Keratinocyte (primary cell): ENCODE data around the gene HPN. TPM values are rescaled to one million over a fixed set of nuclear protein-coding genes. Genes with fewer than 3 reads are reported as not detected.

Experiments used
- DNase-seq: peaks from one replicate; pipeline ENCODE4 v3.0.0-alpha.2; 2011; ENCODE audit warnings: low read depth, missing footprints, low spot score
- FAIRE-seq: peaks from 2 replicates; lab custom pipeline; 2011; peaks lifted over from hg19 to GRCh38; lab: Jason Lieb, UNC
- H2AFZ ChIP-seq: 2 replicates; pipeline ENCODE4 v1.6.0; 2012; ENCODE audit warnings: low read length, control low read depth, inconsistent platforms; ENCODE audit not compliant: control insufficient read depth
- H3K27ac ChIP-seq: 2 replicates; pipeline ENCODE4 v1.5.1; 2011; ENCODE audit warnings: low read length; ENCODE audit not compliant: control insufficient read depth, insufficient read depth
- H3K27me3 ChIP-seq: 3 replicates; pipeline ENCODE4 v1.6.0; 2011; ENCODE audit warnings: low read length; ENCODE audit not compliant: control insufficient read depth, insufficient read depth; ENCODE audit errors: extremely low read depth
- H3K36me3 ChIP-seq, 2 experiments: 2 replicates in 1 of 2; 3 replicates in 1 of 2; pipeline ENCODE4 v1.5.1; 2011; ENCODE audit warnings: low read length in 2 of 2, mild to moderate bottlenecking in 1 of 2; ENCODE audit not compliant: control insufficient read depth in 2 of 2, insufficient read depth in 2 of 2; ENCODE audit errors: extremely low read depth in 1 of 2
- H3K4me1 ChIP-seq: 3 replicates; pipeline ENCODE4 v1.5.1; 2011; ENCODE audit warnings: low read length; ENCODE audit not compliant: control insufficient read depth, insufficient read depth; ENCODE audit errors: extremely low read depth
- H3K4me2 ChIP-seq: 3 replicates; pipeline ENCODE4 v1.6.0; 2011; ENCODE audit warnings: low read depth, low read length; ENCODE audit not compliant: control insufficient read depth, insufficient read depth; ENCODE audit errors: extremely low read depth
- H3K4me3 ChIP-seq, 3 experiments: fragments of 200-600 bp in 1 of 3; sonication (generic) in 1 of 3; 2 replicates in 2 of 3; 3 replicates in 1 of 3; pipeline ENCODE4 v1.5.1; 2011 to 2016; ENCODE audit warnings: low read length in 3 of 3, mild to moderate bottlenecking in 3 of 3, control low read depth in 2 of 3, inconsistent platforms in 1 of 3, low read depth in 1 of 3, mixed read lengths in 1 of 3, mixed run types in 1 of 3, moderate library complexity in 1 of 3; ENCODE audit not compliant: control insufficient read depth in 2 of 3, insufficient read depth in 2 of 3; ENCODE audit errors: extremely low read depth in 1 of 3
- H3K79me2 ChIP-seq: 2 replicates; pipeline ENCODE4 v1.6.0; 2012; ENCODE audit warnings: low read length; ENCODE audit not compliant: control insufficient read depth, insufficient read depth
- H3K9ac ChIP-seq: 3 replicates; pipeline ENCODE4 v1.6.0; 2011; ENCODE audit warnings: low read length; ENCODE audit not compliant: control insufficient read depth, insufficient read depth; ENCODE audit errors: extremely low read depth
- H3K9me1 ChIP-seq: 3 replicates; pipeline ENCODE4 v1.6.0; 2011; ENCODE audit warnings: low read length; ENCODE audit not compliant: control insufficient read depth, insufficient read depth; ENCODE audit errors: extremely low read depth
- H3K9me3 ChIP-seq: 2 replicates; pipeline ENCODE4 v1.5.1; 2012; ENCODE audit warnings: low read depth, low read length; ENCODE audit not compliant: control insufficient read depth
- H4K20me1 ChIP-seq: 3 replicates; pipeline ENCODE4 v1.6.0; 2011; ENCODE audit warnings: low read length; ENCODE audit not compliant: control insufficient read depth, insufficient read depth; ENCODE audit errors: extremely low read depth
- CTCF ChIP-seq, 3 experiments: IDR thresholded peaks in 1 of 3; conservative IDR thresholded peaks in 1 of 3; optimal IDR thresholded peaks in 1 of 3; 2 replicates in 2 of 3; 3 replicates in 1 of 3; pipeline versions ENCODE3 to v1.5.1; 2011; ENCODE audit warnings: low read length in 3 of 3, mild to moderate bottlenecking in 3 of 3, moderate library complexity in 2 of 3, control low read depth in 1 of 3, inconsistent platforms in 1 of 3; ENCODE audit not compliant: insufficient read depth in 2 of 3; ENCODE audit errors: extremely low read depth in 1 of 3
- EZH2 ChIP-seq: IDR thresholded peaks from one replicate; pipeline ENCODE4 v1.6.1; 2012; ENCODE audit warnings: inconsistent platforms, mild to moderate bottlenecking, low read length, moderate library complexity
- dilution Hi-C: fragments of 300-500 bp; cut with MboI; formaldehyde crosslinking; loops from one replicate; pipeline ENCODE4 v1.7.0; 2020; ENCODE audit warnings: low sequenced_read_pairs; ENCODE audit not compliant: extremely low pct_ligation_motif_present
- polyA plus RNA-seq, 5 experiments: library from polyadenylated mRNA; depleted of rRNA in 3 of 5; stranded (reverse) in 3 of 5; stranded (forward) in 1 of 5; unstranded in 1 of 5; fragments of >200 nt; gene quantifications; 1 replicate in 1 of 5; 2 replicates in 3 of 5; 3 replicates in 1 of 5; pipeline versions ENCODE4 v1.2.1 to v1.2.3, GENCODE V29; 2011 to 2012; ENCODE audit warnings: missing spikeins in 2 of 5, low read depth in 1 of 5, low replicate concordance in 1 of 5

The HPN gene
- polyA plus RNA-seq, 1 donor (not counting 4 experiments of a cell fraction or from before 2014, with no cell fraction given) = not detected

GRCh38 chr19:35070471-35070870, 28.9 kb downstream of the HPN start:
- H3K27ac ChIP-seq = no peak overlapping the region
- H4K20me1 ChIP-seq = no peaks in the 10 kb centered on the region
- FAIRE-seq (no peak), DNase-seq (no peak)
- H2AFZ ChIP-seq = no peak overlapping the region
- H3K27me3 ChIP-seq = no peaks in the 10 kb centered on the region
- H3K9me1 ChIP-seq = no peaks in the 10 kb centered on the region
- no peak overlapping the region for H3K9ac ChIP-seq
- no peak for TF ChIP-seq CTCF (optimal IDR thresholded peaks at IDR 0.05 in 1 of 3, IDR thresholded peaks at IDR 0.05 in 1 of 3, conservative IDR thresholded peaks at IDR 0.05 in 1 of 3; ENCODE audit: extremely low read depth in 1 of 3, insufficient read depth in 2 of 3, low read length in 3 of 3)
- TF ChIP-seq EZH2 = no peak
- dilution Hi-C loops = no loop called here
- H3K4me1 ChIP-seq = peaks cover 5% of the 10 kb centered on the region
- peaks cover 4% of the 10 kb centered on the region for H3K9me3 ChIP-seq
- H3K79me2 ChIP-seq = no peaks in the 10 kb centered on the region
- no peaks in the 10 kb centered on the region for H3K36me3 ChIP-seq
- H3K4me3 ChIP-seq = no peak overlapping the region
- H3K4me2 ChIP-seq = no peak overlapping the region

GRCh38 chr19:35073516-35073915, 32.0 kb downstream of the HPN start:
- Histone ChIP-seq H3K27me3 (no peaks in the 10 kb centered on the region), H3K4me3 (no peak overlapping the region), H3K36me3 (no peaks in the 10 kb centered on the region), H3K9me1 (no peaks in the 10 kb centered on the region), H2AFZ (no peak overlapping the region), H4K20me1 (no peaks in the 10 kb centered on the region), H3K4me2 (no peak overlapping the region), H3K9ac (no peak overlapping the region), H3K4me1 (peaks cover 1% of the 10 kb centered on the region), H3K79me2 (no peaks in the 10 kb centered on the region), H3K27ac (no peak overlapping the region), H3K9me3 (peaks cover 4% of the 10 kb centered on the region)
- FAIRE-seq = no peak
- dilution Hi-C loops = no loop called here
- DNase-seq = no peak
- no peak for TF ChIP-seq EZH2
- no peak for TF ChIP-seq CTCF (optimal IDR thresholded peaks at IDR 0.05 in 1 of 3, IDR thresholded peaks at IDR 0.05 in 1 of 3, conservative IDR thresholded peaks at IDR 0.05 in 1 of 3; ENCODE audit: extremely low read depth in 1 of 3, insufficient read depth in 2 of 3, low read length in 3 of 3)
